ENCODE measurements around the gene WDR82.

The WDR82 gene

DNA sequence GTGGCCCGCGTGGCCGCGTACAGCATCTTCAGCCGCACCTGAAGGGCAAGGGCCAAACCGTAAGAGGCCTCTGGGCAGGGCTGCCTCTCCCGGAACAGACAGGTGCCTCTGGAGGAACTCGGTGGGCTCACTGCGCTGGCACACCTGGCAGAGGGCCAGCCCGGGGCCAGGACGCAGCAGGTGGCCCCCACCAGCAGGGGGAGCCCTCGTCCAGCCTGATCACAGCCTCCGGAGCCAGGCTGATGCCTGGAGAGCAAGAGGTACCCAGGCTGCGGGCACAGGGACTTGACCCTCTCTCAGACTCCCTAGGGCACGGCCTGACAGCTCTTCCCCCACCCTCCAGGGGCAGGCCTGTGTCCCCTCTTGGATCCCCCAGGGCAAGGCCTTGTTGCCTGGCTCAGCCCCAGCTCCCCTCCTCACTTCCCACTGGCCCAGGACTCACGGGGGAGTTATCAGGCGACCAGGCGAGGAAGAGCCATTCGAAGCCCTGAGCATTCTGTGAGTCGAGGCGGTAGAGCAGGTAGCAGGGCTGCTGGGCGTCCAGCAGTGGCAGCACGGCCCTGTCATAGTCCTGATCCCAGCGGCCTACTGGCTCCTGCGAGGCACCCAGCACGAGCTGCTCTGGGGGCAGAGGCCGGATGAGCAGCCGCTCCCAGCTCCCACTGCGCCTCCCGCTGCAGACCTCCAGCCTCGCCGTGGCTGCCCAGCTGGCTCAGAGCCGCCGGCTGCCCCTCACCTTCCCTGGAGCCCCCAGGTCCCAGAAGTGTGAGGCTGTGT, 46.8 kb downstream of the WDR82 start:
- ATAC-seq (ENCODE audit: insufficient read depth, low read depth), result peak; percentile 81
- Histone ChIP-seq H3K4me1 (ENCODE audit: insufficient read depth, low read length) (peaks cover 26% of the 10 kb centered on the region), H3K27ac (ENCODE audit: low read length) (no peak overlapping the region), H3K79me2 (ENCODE audit: insufficient read depth, low read length) (peaks cover 41% of the 10 kb centered on the region), H3K9me3 (ENCODE audit: insufficient read depth, low read length, severe bottlenecking) (no peaks in the 10 kb centered on the region), H4K20me1 (ENCODE audit: insufficient read depth, low read length) (peaks cover 44% of the 10 kb centered on the region), H3K36me3 (ENCODE audit: insufficient read depth, low read length) (peaks cover 66% of the 10 kb centered on the region), H3K9ac (ENCODE audit: low read depth, low read length) (no peak overlapping the region), H2AFZ (ENCODE audit: low read depth, low read length) (no peak overlapping the region), H3K27me3 (ENCODE audit: insufficient read depth, low read length, poor library complexity) (no peaks in the 10 kb centered on the region), H3K4me3 (ENCODE audit: low read depth in 1 of 2, low read length in 2 of 2) (no peak overlapping the region), H3K4me2 (ENCODE audit: insufficient read depth, low read length) (no peak overlapping the region)
- TF ChIP-seq, protein P1, sequence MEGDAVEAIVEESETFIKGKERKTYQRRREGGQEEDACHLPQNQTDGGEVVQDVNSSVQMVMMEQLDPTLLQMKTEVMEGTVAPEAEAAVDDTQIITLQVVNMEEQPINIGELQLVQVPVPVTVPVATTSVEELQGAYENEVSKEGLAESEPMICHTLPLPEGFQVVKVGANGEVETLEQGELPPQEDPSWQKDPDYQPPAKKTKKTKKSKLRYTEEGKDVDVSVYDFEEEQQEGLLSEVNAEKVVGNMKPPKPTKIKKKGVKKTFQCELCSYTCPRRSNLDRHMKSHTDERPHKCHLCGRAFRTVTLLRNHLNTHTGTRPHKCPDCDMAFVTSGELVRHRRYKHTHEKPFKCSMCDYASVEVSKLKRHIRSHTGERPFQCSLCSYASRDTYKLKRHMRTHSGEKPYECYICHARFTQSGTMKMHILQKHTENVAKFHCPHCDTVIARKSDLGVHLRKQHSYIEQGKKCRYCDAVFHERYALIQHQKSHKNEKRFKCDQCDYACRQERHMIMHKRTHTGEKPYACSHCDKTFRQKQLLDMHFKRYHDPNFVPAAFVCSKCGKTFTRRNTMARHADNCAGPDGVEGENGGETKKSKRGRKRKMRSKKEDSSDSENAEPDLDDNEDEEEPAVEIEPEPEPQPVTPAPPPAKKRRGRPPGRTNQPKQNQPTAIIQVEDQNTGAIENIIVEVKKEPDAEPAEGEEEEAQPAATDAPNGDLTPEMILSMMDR (IDR thresholded peaks at IDR 0.05; ENCODE audit: borderline replicate concordance, extremely low read depth, low read length, poor library complexity, severe bottlenecking), result peak; percentile 92
- TF ChIP-seq EZH2 (IDR thresholded peaks at IDR 0.05; ENCODE audit: borderline replicate concordance, low read depth, low read length, severe bottlenecking), result no peak
- peak; percentile 80 for DNase-seq

DNA sequence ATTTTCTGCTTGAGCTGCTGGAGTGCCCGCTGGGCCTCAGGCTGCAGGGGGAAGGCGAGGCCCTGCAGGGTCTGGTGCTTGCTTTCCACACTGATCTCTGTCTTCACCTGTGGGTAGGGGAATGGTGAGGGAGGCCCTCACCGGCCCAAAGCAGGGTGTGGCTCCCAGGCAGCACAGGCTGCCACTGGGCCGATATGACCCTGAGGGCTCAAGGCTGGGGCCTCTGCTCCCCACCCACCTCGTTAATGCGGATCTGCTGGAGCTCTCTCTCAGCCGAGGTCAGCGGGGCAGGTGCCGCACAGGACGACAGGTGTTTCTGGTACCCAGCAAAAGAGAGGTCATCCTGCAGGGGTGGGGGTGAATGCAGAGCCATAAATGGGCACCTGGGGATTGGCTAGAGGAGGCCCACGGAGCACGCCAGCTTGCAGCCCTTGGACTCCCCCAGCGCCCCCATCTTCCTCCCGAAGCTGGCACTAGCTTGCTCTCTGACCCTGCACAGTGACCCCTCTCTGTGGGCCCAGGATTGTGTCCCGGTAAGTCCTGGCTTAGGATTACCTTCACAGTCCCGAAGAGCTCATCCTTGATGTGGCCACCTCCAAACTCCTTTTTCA, 47.5 kb downstream of the WDR82 start:
- H4K20me1 ChIP-seq (ENCODE audit: insufficient read depth, low read length), result peaks cover 44% of the 10 kb centered on the region
- H2AFZ ChIP-seq (ENCODE audit: low read depth, low read length), result no peak overlapping the region
- H3K4me1 ChIP-seq (ENCODE audit: insufficient read depth, low read length), result peaks cover 27% of the 10 kb centered on the region
- no peak overlapping the region for H3K27ac ChIP-seq (ENCODE audit: low read length)
- H3K4me2 ChIP-seq (ENCODE audit: insufficient read depth, low read length), result no peak overlapping the region
- H3K36me3 ChIP-seq (ENCODE audit: insufficient read depth, low read length), result peaks cover 66% of the 10 kb centered on the region
- no peaks in the 10 kb centered on the region for H3K9me3 ChIP-seq (ENCODE audit: insufficient read depth, low read length, severe bottlenecking)
- peaks cover 35% of the 10 kb centered on the region for H3K79me2 ChIP-seq (ENCODE audit: insufficient read depth, low read length)
- no peaks in the 10 kb centered on the region for H3K27me3 ChIP-seq (ENCODE audit: insufficient read depth, low read length, poor library complexity)
- ATAC-seq (ENCODE audit: insufficient read depth, low read depth) (no peak), DNase-seq (no peak)
- H3K4me3 ChIP-seq (ENCODE audit: low read depth in 1 of 2, low read length in 2 of 2), result no peak overlapping the region
- TF ChIP-seq EZH2 (IDR thresholded peaks at IDR 0.05; ENCODE audit: borderline replicate concordance, low read depth, low read length, severe bottlenecking), result no peak
- TF ChIP-seq, protein P1 (IDR thresholded peaks at IDR 0.05; ENCODE audit: borderline replicate concordance, extremely low read depth, low read length, poor library complexity, severe bottlenecking), result no peak
- H3K9ac ChIP-seq (ENCODE audit: low read depth, low read length), result no peak overlapping the region

DNA sequence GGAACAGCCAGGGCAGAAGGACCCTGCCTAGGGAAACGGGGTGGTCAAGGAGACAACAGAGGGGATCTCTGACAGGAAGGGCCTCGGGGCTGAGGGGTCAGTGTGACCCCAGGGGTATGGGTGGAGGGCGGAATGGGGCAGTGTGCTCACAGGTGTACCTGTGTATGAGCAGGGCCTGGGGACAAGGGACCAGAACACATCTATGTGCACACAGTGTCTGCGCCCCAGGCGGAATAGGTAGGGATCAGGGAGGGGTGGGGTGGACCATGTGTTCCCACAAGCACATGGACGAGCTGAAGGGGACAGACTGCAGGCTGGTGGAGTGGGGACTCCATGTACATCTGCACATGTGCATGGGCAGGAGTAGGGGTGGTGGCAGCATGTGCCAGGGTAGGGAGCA, 48.0 kb downstream of the WDR82 start:
- Histone ChIP-seq H3K79me2 (ENCODE audit: insufficient read depth, low read length) (peaks cover 31% of the 10 kb centered on the region), H4K20me1 (ENCODE audit: insufficient read depth, low read length) (peaks cover 44% of the 10 kb centered on the region), H3K4me1 (ENCODE audit: insufficient read depth, low read length) (peaks cover 29% of the 10 kb centered on the region), H3K27me3 (ENCODE audit: insufficient read depth, low read length, poor library complexity) (no peaks in the 10 kb centered on the region), H3K36me3 (ENCODE audit: insufficient read depth, low read length) (peaks cover 62% of the 10 kb centered on the region), H3K4me3 (ENCODE audit: low read depth in 1 of 2, low read length in 2 of 2) (no peak overlapping the region), H3K9me3 (ENCODE audit: insufficient read depth, low read length, severe bottlenecking) (no peaks in the 10 kb centered on the region), H3K27ac (ENCODE audit: low read length) (no peak overlapping the region), H3K4me2 (ENCODE audit: insufficient read depth, low read length) (no peak overlapping the region), H3K9ac (ENCODE audit: low read depth, low read length) (no peak overlapping the region), H2AFZ (ENCODE audit: low read depth, low read length) (no peak overlapping the region)
- DNase-seq (no peak), ATAC-seq (ENCODE audit: insufficient read depth, low read depth) (no peak)
- TF ChIP-seq EZH2 (IDR thresholded peaks at IDR 0.05; ENCODE audit: borderline replicate concordance, low read depth, low read length, severe bottlenecking), result no peak
- TF ChIP-seq, protein P1 (IDR thresholded peaks at IDR 0.05; ENCODE audit: borderline replicate concordance, extremely low read depth, low read length, poor library complexity, severe bottlenecking), result no peak

Measured in DND-41 (cell line).